HCT116 (cell line): ENCODE measurements around the gene CRYBG2. TPM values are rescaled to one million over a fixed set of nuclear protein-coding genes. Genes with fewer than 3 reads are reported as not detected.

Experiments used
- ATAC-seq: fragments of 200-7000 bp; cut with Tn5 transposase; 2 replicates; pipeline ENCODE4 v1.9.1; 2020; ENCODE audit warnings: mild to moderate bottlenecking, moderate library complexity
- BruUV-seq: library from RNA; stranded (reverse); fragments of 400-500 nt; replicated peaks from 2 replicates; lab custom pipeline; 2021; lab: Mats Ljungman, UMichigan
- CTCF ChIA-PET: fragments of 300-600 bp; sonication (Branson Sonifier 250); formaldehyde crosslinking; loops from one replicate; lab custom pipeline; 2021; ENCODE audit warnings: antibody characterized with exemption; lab: Charles Lee
- POLR2A ChIA-PET: fragments of 300-600, 350-600 bp; sonication (Branson Sonifier 250); formaldehyde crosslinking; loops from one replicate; lab custom pipeline; 2021; ENCODE audit warnings: antibody characterized with exemption; lab: Charles Lee
- RAD21 ChIA-PET, 2 experiments: fragments of 300-600 bp; sonication (Branson Sonifier 250); formaldehyde crosslinking; loops; one replicate each; lab custom pipeline; 2023; ENCODE audit warnings: low total read pairs in 2 of 2; ENCODE audit not compliant: uncharacterized antibody in 2 of 2, unreplicated experiment in 2 of 2, low non-redundant PET in 1 of 2; lab: Charles Lee
- DNase-seq: peaks from one replicate; pipeline ENCODE4 v3.0.0-alpha.2; 2010; ENCODE audit warnings: low read depth, low spot score
- H2AFZ ChIP-seq: fragments of 200-600 bp; shearing (Covaris generic), sonication (generic); 2 replicates; pipeline ENCODE4 v1.6.1; 2017; ENCODE audit warnings: low read depth, mixed run types, mixed read lengths, antibody characterized with exemption, low read length; ENCODE audit not compliant: poor library complexity, severe bottlenecking
- H3K27ac ChIP-seq: 2 replicates; pipeline ENCODE4 v1.5.1; 2012; ENCODE audit warnings: low read depth, low read length
- H3K27me3 ChIP-seq: fragments of 200-600 bp; sonication (generic); 2 replicates; pipeline ENCODE4 v1.6.1; 2016; ENCODE audit warnings: mixed run types, low read length, mixed read lengths; ENCODE audit not compliant: insufficient read depth
- H3K36me3 ChIP-seq, 2 experiments: fragments of 200-500 bp in 1 of 2; fragments of 200-600 bp in 1 of 2; sonication (Bioruptor generic) in 1 of 2; sonication (generic) in 1 of 2; 2 replicates each; pipeline versions ENCODE4 v1.5.1 to v1.6.1; 2014 to 2016; ENCODE audit warnings: low read length in 2 of 2, inconsistent platforms in 1 of 2, mixed read lengths in 1 of 2, mixed run types in 1 of 2; ENCODE audit not compliant: insufficient read depth in 2 of 2, control insufficient read depth in 1 of 2
- H3K4me1 ChIP-seq, 2 experiments: fragments of 200-600 bp in 1 of 2; sonication (generic) in 1 of 2; 2 replicates each; pipeline versions ENCODE4 v1.5.1 to v1.6.1; 2012 to 2017; ENCODE audit warnings: low read length in 2 of 2, inconsistent platforms in 1 of 2, mild to moderate bottlenecking in 1 of 2, mixed read lengths in 1 of 2, mixed run types in 1 of 2, moderate library complexity in 1 of 2; ENCODE audit not compliant: insufficient read depth in 2 of 2, control insufficient read depth in 1 of 2
- H3K4me2 ChIP-seq: fragments of 200-600 bp; sonication (generic); 2 replicates; pipeline ENCODE4 v1.6.1; 2017; ENCODE audit warnings: mixed run types, low read length, mixed read lengths
- H3K4me3 ChIP-seq, 2 experiments: fragments of 200-600 bp in 1 of 2; sonication (generic) in 1 of 2; replicated peaks in 1 of 2; 2 replicates each; pipeline ENCODE4 v1.5.1; 2011 to 2016; ENCODE audit warnings: low read length in 2 of 2, control low read depth in 1 of 2, low read depth in 1 of 2, mild to moderate bottlenecking in 1 of 2, mixed read lengths in 1 of 2, mixed run types in 1 of 2
- H3K79me2 ChIP-seq: fragments of 200-600 bp; sonication (generic); 2 replicates; pipeline ENCODE4 v1.6.1; 2017; ENCODE audit warnings: mild to moderate bottlenecking, mixed run types, low read length, moderate library complexity, mixed read lengths; ENCODE audit not compliant: insufficient read depth
- H3K9ac ChIP-seq: fragments of 200-600 bp; sonication (generic); 2 replicates; pipeline ENCODE4 v1.6.1; 2016; ENCODE audit warnings: low read length, mixed read lengths
- H3K9me2 ChIP-seq: fragments of 200-600 bp; sonication (generic), shearing (Covaris generic); 2 replicates; pipeline ENCODE4 v1.6.1; 2017; ENCODE audit warnings: mixed run types, mild to moderate bottlenecking, moderate library complexity; ENCODE audit not compliant: insufficient read depth
- H3K9me3 ChIP-seq, 2 experiments: fragments of 200-500 bp in 1 of 2; fragments of 200-600 bp in 1 of 2; sonication (Bioruptor generic) in 1 of 2; sonication (generic) in 1 of 2; 2 replicates each; pipeline ENCODE4 v1.6.1; 2014 to 2017; ENCODE audit warnings: low read length in 2 of 2, mixed read lengths in 2 of 2, inconsistent platforms in 1 of 2, low read depth in 1 of 2, mild to moderate bottlenecking in 1 of 2, mixed run types in 1 of 2, moderate library complexity in 1 of 2; ENCODE audit not compliant: control insufficient read depth in 1 of 2, insufficient read depth in 1 of 2
- H4K20me1 ChIP-seq: fragments of 200-600 bp; sonication (generic), shearing (Covaris generic); 2 replicates; pipeline ENCODE4 v1.6.1; 2017; ENCODE audit warnings: mixed run types, mild to moderate bottlenecking, moderate library complexity; ENCODE audit not compliant: insufficient read depth
- CBX3 ChIP-seq: IDR thresholded peaks from 2 replicates; pipeline ENCODE4 v1.6.1; 2012; ENCODE audit warnings: low read depth
- CEBPB ChIP-seq: IDR thresholded peaks from 2 replicates; pipeline ENCODE4 v1.6.1; 2012; ENCODE audit warnings: low read depth
- EGR1 ChIP-seq: IDR thresholded peaks from 2 replicates; pipeline ENCODE4 v1.6.1; 2012; ENCODE audit warnings: low read depth
- ELF1 ChIP-seq: IDR thresholded peaks from 2 replicates; pipeline ENCODE4 v1.6.1; 2012; ENCODE audit warnings: low read depth, borderline replicate concordance
- EZH2 ChIP-seq: fragments of 200-600 bp; sonication (generic); IDR thresholded peaks from 2 replicates; pipeline ENCODE4 v1.6.1; 2017; ENCODE audit warnings: antibody characterized with exemption, mixed run types
- FOSL1 ChIP-seq: IDR thresholded peaks from 2 replicates; pipeline ENCODE4 v1.6.1; 2012; ENCODE audit warnings: low read depth
- JUND ChIP-seq: IDR thresholded peaks from 2 replicates; pipeline ENCODE4 v1.6.1; 2012
- POLR2AphosphoS5 ChIP-seq: IDR thresholded peaks from 2 replicates; pipeline ENCODE4 v1.6.1; 2011; ENCODE audit warnings: mild to moderate bottlenecking, low read depth, low read length, moderate library complexity
- SIN3A ChIP-seq: IDR thresholded peaks from 2 replicates; pipeline ENCODE4 v1.6.1; 2012; ENCODE audit warnings: low read depth
- SP1 ChIP-seq: IDR thresholded peaks from 2 replicates; pipeline ENCODE4 v1.6.1; 2012; ENCODE audit warnings: low read depth
- SRF ChIP-seq: IDR thresholded peaks from 2 replicates; pipeline ENCODE4 v1.6.1; 2012; ENCODE audit warnings: low read depth
- TCF7L2 ChIP-seq: IDR thresholded peaks from 2 replicates; pipeline ENCODE4 v1.7.0; 2011; ENCODE audit warnings: borderline replicate concordance, inconsistent platforms; ENCODE audit not compliant: insufficient read depth, insufficient read length; ENCODE audit errors: extremely low read depth
- YY1 ChIP-seq: IDR thresholded peaks from 2 replicates; pipeline ENCODE4 v1.6.1; 2011; ENCODE audit warnings: low read length, low read depth, moderate library complexity, mild to moderate bottlenecking; ENCODE audit not compliant: insufficient replicate concordance; ENCODE audit errors: extremely low read depth
- ZFX ChIP-seq: fragments of 450-650 bp; IDR thresholded peaks from 2 replicates; pipeline ENCODE4 v1.6.1; 2017
- ZNF274 ChIP-seq: fragments of 200-500 bp; sonication (Bioruptor generic); IDR thresholded peaks from 2 replicates; pipeline ENCODE4 v1.6.1; 2014; ENCODE audit warnings: mild to moderate bottlenecking, low read depth, low read length, inconsistent platforms
- intact Hi-C: fragments of 100-400 bp; cut with micrococcal nuclease; formaldehyde crosslinking; loops from 2 replicates; pipeline ENCODE4 v1.10.0; 2022
- total RNA-seq: library from RNA; stranded (reverse); gene quantifications from one replicate; pipeline ENCODE4 v1.2.1, GENCODE V29; 2021; ENCODE audit not compliant: unreplicated experiment
- TF ChIP-seq, protein P1 (sequence below): IDR thresholded peaks from 2 replicates; pipeline ENCODE4 v1.6.1; 2012; ENCODE audit warnings: low read depth
- TF ChIP-seq, protein P2 (sequence below): IDR thresholded peaks from 2 replicates; pipeline ENCODE4 v1.6.1; 2011; ENCODE audit warnings: mild to moderate bottlenecking, low read length, moderate library complexity; ENCODE audit not compliant: insufficient replicate concordance; ENCODE audit errors: extremely low read depth
- TF ChIP-seq, protein P3 (sequence below): IDR thresholded peaks from 2 replicates; pipeline ENCODE4 v1.6.1; 2012
- TF ChIP-seq, protein P4 (sequence below): IDR thresholded peaks from 2 replicates; pipeline ENCODE4 v1.6.1; 2012

The CRYBG2 gene
- total RNA-seq, 1 experiment from 2014 or later: 10.5 TPM

DNA sequence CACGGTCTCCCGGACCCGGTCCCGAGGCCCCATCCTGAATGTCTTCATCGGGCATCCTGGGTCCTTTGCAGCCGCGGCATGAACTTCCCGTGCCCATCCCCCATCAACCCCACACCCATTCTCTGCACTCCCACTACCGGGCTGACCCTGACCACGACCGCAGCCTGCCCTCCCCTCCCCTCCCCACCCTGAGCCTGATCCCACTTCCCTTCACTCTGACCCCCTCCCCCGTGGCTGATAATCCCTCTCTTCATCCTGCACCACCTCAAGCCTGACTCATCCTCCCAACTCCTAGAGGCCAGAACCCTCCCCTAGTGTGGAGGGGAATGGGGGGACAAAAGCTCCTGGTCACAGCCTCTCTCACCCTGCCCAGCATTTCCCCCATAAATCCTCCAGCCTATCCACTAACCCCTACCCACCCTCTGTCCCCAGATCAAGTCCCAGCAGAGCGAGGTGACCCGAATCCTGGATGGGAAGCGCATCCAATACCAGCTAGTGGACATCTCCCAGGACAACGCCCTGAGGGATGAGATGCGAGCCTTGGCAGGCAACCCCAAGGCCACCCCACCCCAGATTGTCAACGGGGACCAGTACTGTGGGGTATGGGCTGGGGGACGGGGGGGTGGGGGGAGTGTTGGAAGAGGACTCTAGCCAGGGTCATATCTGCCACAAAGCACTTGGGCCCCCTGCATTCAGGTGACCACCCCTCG lies 73.4 kb downstream of the CRYBG2 start:
- H3K9ac ChIP-seq: peak overlapping the region; percentile 83
- TF ChIP-seq ZNF274 (no peak), EZH2 (no peak), ZFX (no peak), SIN3A (no peak), ELF1 (no peak), JUND (no peak), CEBPB (no peak), CBX3 (no peak), FOSL1 (no peak), EGR1 (no peak), SRF (no peak), YY1 (no peak), POLR2AphosphoS5 (no peak), SP1 (no peak), TCF7L2 (no peak)
- TF ChIP-seq, protein P1, sequence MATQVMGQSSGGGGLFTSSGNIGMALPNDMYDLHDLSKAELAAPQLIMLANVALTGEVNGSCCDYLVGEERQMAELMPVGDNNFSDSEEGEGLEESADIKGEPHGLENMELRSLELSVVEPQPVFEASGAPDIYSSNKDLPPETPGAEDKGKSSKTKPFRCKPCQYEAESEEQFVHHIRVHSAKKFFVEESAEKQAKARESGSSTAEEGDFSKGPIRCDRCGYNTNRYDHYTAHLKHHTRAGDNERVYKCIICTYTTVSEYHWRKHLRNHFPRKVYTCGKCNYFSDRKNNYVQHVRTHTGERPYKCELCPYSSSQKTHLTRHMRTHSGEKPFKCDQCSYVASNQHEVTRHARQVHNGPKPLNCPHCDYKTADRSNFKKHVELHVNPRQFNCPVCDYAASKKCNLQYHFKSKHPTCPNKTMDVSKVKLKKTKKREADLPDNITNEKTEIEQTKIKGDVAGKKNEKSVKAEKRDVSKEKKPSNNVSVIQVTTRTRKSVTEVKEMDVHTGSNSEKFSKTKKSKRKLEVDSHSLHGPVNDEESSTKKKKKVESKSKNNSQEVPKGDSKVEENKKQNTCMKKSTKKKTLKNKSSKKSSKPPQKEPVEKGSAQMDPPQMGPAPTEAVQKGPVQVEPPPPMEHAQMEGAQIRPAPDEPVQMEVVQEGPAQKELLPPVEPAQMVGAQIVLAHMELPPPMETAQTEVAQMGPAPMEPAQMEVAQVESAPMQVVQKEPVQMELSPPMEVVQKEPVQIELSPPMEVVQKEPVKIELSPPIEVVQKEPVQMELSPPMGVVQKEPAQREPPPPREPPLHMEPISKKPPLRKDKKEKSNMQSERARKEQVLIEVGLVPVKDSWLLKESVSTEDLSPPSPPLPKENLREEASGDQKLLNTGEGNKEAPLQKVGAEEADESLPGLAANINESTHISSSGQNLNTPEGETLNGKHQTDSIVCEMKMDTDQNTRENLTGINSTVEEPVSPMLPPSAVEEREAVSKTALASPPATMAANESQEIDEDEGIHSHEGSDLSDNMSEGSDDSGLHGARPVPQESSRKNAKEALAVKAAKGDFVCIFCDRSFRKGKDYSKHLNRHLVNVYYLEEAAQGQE: no peak
- TF ChIP-seq, protein P2, sequence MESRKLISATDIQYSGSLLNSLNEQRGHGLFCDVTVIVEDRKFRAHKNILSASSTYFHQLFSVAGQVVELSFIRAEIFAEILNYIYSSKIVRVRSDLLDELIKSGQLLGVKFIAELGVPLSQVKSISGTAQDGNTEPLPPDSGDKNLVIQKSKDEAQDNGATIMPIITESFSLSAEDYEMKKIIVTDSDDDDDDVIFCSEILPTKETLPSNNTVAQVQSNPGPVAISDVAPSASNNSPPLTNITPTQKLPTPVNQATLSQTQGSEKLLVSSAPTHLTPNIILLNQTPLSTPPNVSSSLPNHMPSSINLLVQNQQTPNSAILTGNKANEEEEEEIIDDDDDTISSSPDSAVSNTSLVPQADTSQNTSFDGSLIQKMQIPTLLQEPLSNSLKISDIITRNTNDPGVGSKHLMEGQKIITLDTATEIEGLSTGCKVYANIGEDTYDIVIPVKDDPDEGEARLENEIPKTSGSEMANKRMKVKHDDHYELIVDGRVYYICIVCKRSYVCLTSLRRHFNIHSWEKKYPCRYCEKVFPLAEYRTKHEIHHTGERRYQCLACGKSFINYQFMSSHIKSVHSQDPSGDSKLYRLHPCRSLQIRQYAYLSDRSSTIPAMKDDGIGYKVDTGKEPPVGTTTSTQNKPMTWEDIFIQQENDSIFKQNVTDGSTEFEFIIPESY: no peak
- TF ChIP-seq, protein P3, sequence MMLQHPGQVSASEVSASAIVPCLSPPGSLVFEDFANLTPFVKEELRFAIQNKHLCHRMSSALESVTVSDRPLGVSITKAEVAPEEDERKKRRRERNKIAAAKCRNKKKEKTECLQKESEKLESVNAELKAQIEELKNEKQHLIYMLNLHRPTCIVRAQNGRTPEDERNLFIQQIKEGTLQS: no peak
- TF ChIP-seq, protein P4, sequence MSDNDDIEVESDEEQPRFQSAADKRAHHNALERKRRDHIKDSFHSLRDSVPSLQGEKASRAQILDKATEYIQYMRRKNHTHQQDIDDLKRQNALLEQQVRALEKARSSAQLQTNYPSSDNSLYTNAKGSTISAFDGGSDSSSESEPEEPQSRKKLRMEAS: no peak
- intact Hi-C loops: no loop called here
- no peaks in the 10 kb centered on the region for H3K27me3 ChIP-seq
- H3K4me1 ChIP-seq: peaks cover 49 to 95% of the 10 kb centered on the region in 2 experiments
- ChIA-PET RAD21 (no interaction called here), POLR2A (interaction anchor here (0.7 kb wide), 1 partner anchor 98 kb away, joined by 5 read pairs; no protein-coding TSS in a partner anchor), CTCF (interaction anchor here (1.2 to 2.0 kb wide), 4 partner anchors 11 to 136 kb away, joined by 3 to 9 read pairs (median 6); no protein-coding TSS in a partner anchor)
- H3K4me2 ChIP-seq: peak overlapping the region; percentile 97
- ATAC-seq (peak; percentile 3), DNase-seq (no peak)
- no peak overlapping the region for H2AFZ ChIP-seq
- no peaks in the 10 kb centered on the region for H4K20me1 ChIP-seq
- peak overlapping the region; percentile 74 to 76 for H3K4me3 ChIP-seq
- no peaks in the 10 kb centered on the region for H3K9me2 ChIP-seq
- BruUV-seq: no TSS peak
- no peaks in the 10 kb centered on the region for H3K9me3 ChIP-seq
- peaks cover 20% of the 10 kb centered on the region for H3K79me2 ChIP-seq
- peak overlapping the region; percentile 81 for H3K27ac ChIP-seq
- peaks cover 13 to 20% of the 10 kb centered on the region in 2 experiments for H3K36me3 ChIP-seq
